Measurements from ENCODE around the gene NOL4L. TPM values are rescaled to one million over a fixed set of nuclear protein-coding genes. Genes with fewer than 3 reads are reported as not detected.

Gene NOL4L, protein sequence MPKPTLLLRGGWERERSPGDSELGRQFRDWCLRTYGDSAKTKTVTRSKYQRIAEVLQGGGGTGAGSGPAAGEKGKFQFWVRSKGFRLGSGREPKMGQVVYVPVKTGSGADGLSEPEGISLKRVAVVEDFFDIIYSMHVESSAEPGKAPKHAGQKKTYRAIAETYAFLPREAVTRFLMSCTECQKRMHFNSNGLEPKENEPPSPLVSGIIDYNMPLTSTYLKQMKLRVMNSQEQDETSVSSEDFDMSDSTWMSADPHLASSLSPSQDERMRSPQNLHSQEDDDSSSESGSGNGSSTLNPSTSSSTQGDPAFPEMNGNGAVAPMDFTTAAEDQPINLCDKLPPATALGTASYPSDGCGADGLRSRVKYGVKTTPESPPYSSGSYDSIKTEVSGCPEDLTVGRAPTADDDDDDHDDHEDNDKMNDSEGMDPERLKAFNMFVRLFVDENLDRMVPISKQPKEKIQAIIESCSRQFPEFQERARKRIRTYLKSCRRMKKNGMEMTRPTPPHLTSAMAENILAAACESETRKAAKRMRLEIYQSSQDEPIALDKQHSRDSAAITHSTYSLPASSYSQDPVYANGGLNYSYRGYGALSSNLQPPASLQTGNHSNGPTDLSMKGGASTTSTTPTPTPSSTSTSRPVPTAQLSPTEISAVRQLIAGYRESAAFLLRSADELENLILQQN
- total RNA-seq, result 79.6 and 95.0 TPM in 2 replicates
- 55.2 and 58.1 TPM in 2 replicates for polyA plus RNA-seq
- polyA plus RNA-seq (2011; cell fraction: cytosol; rRNA removed), result 42.4 and 42.5 TPM in 2 replicates
- polyA plus RNA-seq (2011; cell fraction: nucleus; rRNA removed), result 132 and 143 TPM in 2 replicates
- polyA plus RNA-seq (2012), result 54.1 and 60.6 TPM in 2 replicates
- polyA minus RNA-seq, result 44.9 and 54.7 TPM in 2 replicates
- 3.8 TPM for polyA minus RNA-seq (2011; cell fraction: cytosol; rRNA and poly(A)+ RNA removed)
- 32.4 and 47.6 TPM in 2 replicates for polyA minus RNA-seq (2011; cell fraction: nucleus; rRNA and poly(A)+ RNA removed)
- Bru-seq, nascent RNA, result percentile 60 among the genes with signal in this experiment
- BruChase-seq, experiment 1, labeled RNA remaining after a 6-hour chase, result percentile 76 among the genes with signal in this experiment
- BruChase-seq, experiment 2, labeled RNA remaining after a 2-hour chase, result percentile 78 among the genes with signal in this experiment
- long read RNA-seq, full-length matches to known transcripts, result 7 of 112 reads
- long read RNA-seq, partial matches to known transcripts, result 15 of 112 reads
- long read RNA-seq, other reads (novel, unspliced or antisense), result 90 of 112 reads

DNA sequence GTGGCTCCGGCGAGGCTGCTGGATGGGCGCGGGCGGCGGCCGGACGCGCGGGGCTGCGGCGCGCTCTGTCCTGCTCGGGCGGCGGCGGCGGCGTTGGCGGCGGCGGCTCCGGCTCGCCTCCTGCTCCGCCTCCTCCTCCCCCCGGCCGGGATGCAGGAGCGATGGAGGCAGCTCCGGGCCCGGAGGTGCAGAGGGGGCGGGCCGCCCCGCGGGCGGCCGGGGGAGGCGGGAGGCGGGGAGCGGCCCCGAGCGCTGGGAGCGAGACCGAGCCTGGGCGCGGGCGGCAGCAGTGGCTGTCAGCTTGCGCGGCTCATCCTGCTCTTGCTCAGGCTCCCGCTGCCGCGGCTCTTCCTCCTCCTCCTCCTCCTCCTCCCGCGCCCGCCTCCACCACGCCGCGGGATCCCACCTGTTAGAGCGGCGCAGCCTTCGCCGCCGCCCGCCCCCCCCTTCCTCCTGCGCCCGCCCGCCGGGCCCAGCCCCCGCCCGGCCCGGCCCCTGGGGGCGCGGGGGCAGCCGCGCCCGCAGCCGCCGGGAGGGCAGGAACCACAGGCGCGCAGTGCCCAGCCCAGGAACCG lies at the start of gene NOL4L:
Gene NOL4L, minus strand, starts transcription at position 323 of the 575 bp plus-strand sequence. CDS start 443 bp downstream, outside the sequence.
- Histone ChIP-seq H3K27ac (ENCODE audit: insufficient read depth, low read depth, low read length) (no peak within 1 kb of the TSS), H3K9me3 (replicated peaks; ENCODE audit: control insufficient read depth, insufficient read depth, low read length) (no peaks in the 10 kb centered on the region), H2AFZ (ENCODE audit: low read depth, low read length) (peak within 1 kb of the TSS; percentile 86), H3K79me2 (ENCODE audit: control insufficient read depth, insufficient read depth, low read length) (no peaks in the 10 kb centered on the region), H3K9me1 (replicated peaks; ENCODE audit: control insufficient read depth, extremely low read depth, insufficient read depth, low read length) (no peaks in the 10 kb centered on the region), H3K4me3 (replicated peaks in 1 of 3; ENCODE audit: insufficient read depth in 1 of 3, low read depth in 1 of 3, low read length in 3 of 3) (peak within 1 kb of the TSS; percentile 34 to 53 (median 48)), H3K9ac (replicated peaks; ENCODE audit: extremely low read depth, insufficient read depth, low read length) (no peak within 1 kb of the TSS), H4K20me1 (replicated peaks; ENCODE audit: control insufficient read depth, extremely low read depth, insufficient read depth, low read length) (no peaks in the 10 kb centered on the region), H3K4me1 (ENCODE audit: control insufficient read depth, extremely low read depth, insufficient read depth, low read length) (no peaks in the 10 kb centered on the region), H3K27me3 (ENCODE audit: control insufficient read depth in 2 of 2, insufficient read depth in 2 of 2, low read length in 2 of 2) (peaks cover 18 to 26% of the 10 kb centered on the region in 2 experiments), H3K4me2 (ENCODE audit: insufficient read depth, low read length) (peak within 1 kb of the TSS; percentile 79), H3K36me3 (ENCODE audit: control insufficient read depth in 2 of 2, extremely low read depth in 1 of 2, insufficient read depth in 2 of 2, low read length in 2 of 2) (no peaks in the 10 kb centered on the region)
- ChIA-PET POLR2A (no interaction called here), CTCF (no interaction called here)
- intact Hi-C loops (cut with micrococcal nuclease) (no loop called here), dilution Hi-C loops (cut with MboI; ENCODE audit: extremely low pct_ligation_motif_present, low sequenced_read_pairs) (no loop called here)
- no peak for FAIRE-seq
- DNase-seq (ENCODE audit: low read depth, low spot score), result no peak
- no TSS peak for BruUV-seq (replicated peaks)
- TF ChIP-seq, protein P1, sequence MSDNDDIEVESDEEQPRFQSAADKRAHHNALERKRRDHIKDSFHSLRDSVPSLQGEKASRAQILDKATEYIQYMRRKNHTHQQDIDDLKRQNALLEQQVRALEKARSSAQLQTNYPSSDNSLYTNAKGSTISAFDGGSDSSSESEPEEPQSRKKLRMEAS (IDR thresholded peaks at IDR 0.05; ENCODE audit: insufficient read depth, insufficient read length), result no peak
- TF ChIP-seq MYC (IDR thresholded peaks at IDR 0.05; ENCODE audit: low read depth, low read length) (no peak), JUN (IDR thresholded peaks at IDR 0.05; ENCODE audit: borderline replicate concordance, insufficient read depth, insufficient read length, low read depth) (no peak), EZH2 (IDR thresholded peaks at IDR 0.05; ENCODE audit: borderline replicate concordance, low read depth, low read length, severe bottlenecking) (no peak), POLR2AphosphoS5 (IDR thresholded peaks at IDR 0.05; ENCODE audit: insufficient read depth, low read depth, low read length) (no peak), CTCF (IDR thresholded peaks at IDR 0.05; ENCODE audit: extremely low read depth in 1 of 2, insufficient read depth in 1 of 2, low read depth in 1 of 2, low read length in 2 of 2) (no peak), POLR2A (IDR thresholded peaks at IDR 0.05; ENCODE audit: low read depth, low read length) (no peak), GATA2 (IDR thresholded peaks at IDR 0.05; ENCODE audit: insufficient read depth, insufficient read length, low read depth, low read length) (no peak), FOS (IDR thresholded peaks at IDR 0.05; ENCODE audit: borderline replicate concordance, insufficient read depth, low read length) (no peak)

Measured in endothelial cell of umbilical vein (primary cell).